Smooth muscle cell (in vitro differentiated cells): ENCODE data around the gene BCAS3. TPM values are rescaled to one million over a fixed set of nuclear protein-coding genes. Genes with fewer than 3 reads are reported as not detected.
A peak's percentile ranks its signal among the peaks of the same experiment; 100 is the strongest.

ENCODE experiments used
- DNase-seq: peaks from one replicate; lab custom pipeline; 2025; ENCODE audit not compliant: unreplicated experiment; lab: John Stamatoyannopoulos, UW
- H2AFZ ChIP-seq: fragments of 200-600 bp; sonication (generic); 2 replicates; pipeline ENCODE4 v1.6.0; 2016; ENCODE audit warnings: antibody characterized with exemption, low read depth, mild to moderate bottlenecking
- H3F3A ChIP-seq: fragments of 200-600 bp; sonication (generic); 2 replicates; pipeline ENCODE4 v1.6.0; 2017; ENCODE audit warnings: antibody characterized with exemption, low read depth
- H3K27ac ChIP-seq: fragments of 200-600 bp; sonication (generic); 2 replicates; pipeline ENCODE4 v1.5.1; 2016; ENCODE audit warnings: low read depth, mild to moderate bottlenecking
- H3K27me3 ChIP-seq: fragments of 200-600 bp; sonication (generic); 2 replicates; pipeline ENCODE4 v1.6.1; 2016; ENCODE audit warnings: low read depth, mild to moderate bottlenecking
- H3K36me3 ChIP-seq: fragments of 200-600 bp; sonication (generic); 2 replicates; pipeline ENCODE4 v1.5.1; 2016; ENCODE audit warnings: low read depth
- H3K4me1 ChIP-seq: fragments of 200-600 bp; sonication (generic); 2 replicates; pipeline ENCODE4 v1.5.1; 2016; ENCODE audit warnings: low read depth
- H3K4me2 ChIP-seq: fragments of 200-600 bp; sonication (generic); 2 replicates; pipeline ENCODE4 v1.6.0; 2016; ENCODE audit warnings: mild to moderate bottlenecking
- H3K4me3 ChIP-seq: fragments of 200-600 bp; sonication (generic); 2 replicates; pipeline ENCODE4 v1.5.1; 2016; ENCODE audit warnings: mild to moderate bottlenecking
- H3K79me2 ChIP-seq: fragments of 200-600 bp; sonication (generic); 2 replicates; pipeline ENCODE4 v1.6.0; 2016; ENCODE audit warnings: low read depth, mild to moderate bottlenecking
- H3K9ac ChIP-seq: fragments of 200-600 bp; sonication (generic); 2 replicates; pipeline ENCODE4 v1.6.0; 2016; ENCODE audit warnings: low read depth
- H3K9me3 ChIP-seq: fragments of 200-600 bp; sonication (generic); replicated peaks from 2 replicates; pipeline ENCODE4 v1.5.1; 2016; ENCODE audit warnings: low read depth
- H4K20me1 ChIP-seq: fragments of 200-600 bp; sonication (generic); 2 replicates; pipeline ENCODE4 v1.6.0; 2016; ENCODE audit warnings: low read depth
- CTCF ChIP-seq: fragments of 200-600 bp; sonication (generic); IDR thresholded peaks from 2 replicates; pipeline ENCODE4 v1.5.1; 2017; ENCODE audit warnings: borderline replicate concordance, mild to moderate bottlenecking, antibody characterized with exemption; ENCODE audit not compliant: insufficient read depth, poor library complexity, severe bottlenecking
- WGBS: methylation state at CpG from one replicate; pipeline ENCODE4 v1.1.7; 2016; ENCODE audit warnings: low lambda C conversion rate; 5-methylcytosine and 5-hydroxymethylcytosine counted together
- polyA plus RNA-seq: library from polyadenylated mRNA; unstranded; fragments of >200 nt; fragmentation: Nextera tagmentation; extraction: Ambion mirVana; gene quantifications from 2 replicates; pipeline ENCODE4 v1.2.1, GENCODE V29; 2016
- total RNA-seq: library from RNA; depleted of rRNA; stranded (reverse); fragments of >200 nt; gene quantifications from 2 replicates; pipeline ENCODE4 v1.2.3, GENCODE V29; 2014

The BCAS3 gene
- total and polyA plus RNA-seq, 2 experiments from 2014 or later: 17.2 to 54.5 TPM

DNA sequence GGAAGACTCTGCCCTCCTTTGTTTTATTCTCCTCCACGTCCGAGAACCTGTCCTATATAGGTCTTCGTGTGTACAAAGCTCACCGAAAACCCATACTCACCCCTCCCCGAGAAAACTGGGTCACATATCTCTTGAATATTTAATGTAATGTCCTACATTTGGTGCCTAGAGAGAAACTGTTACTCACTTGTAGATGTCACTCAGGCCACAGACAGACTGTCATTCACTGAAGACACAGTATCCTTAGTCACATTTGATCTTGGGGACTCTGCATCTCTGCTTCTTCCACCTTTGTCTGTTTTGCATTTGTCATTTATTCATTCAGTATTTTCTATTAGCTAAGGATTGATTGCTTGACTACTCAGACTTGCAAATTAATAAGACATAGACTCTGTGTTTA lies 590.2 kb downstream of the BCAS3 start:
- no peak overlapping the region for H3K4me2 ChIP-seq
- no peaks in the 10 kb centered on the region for H3F3A ChIP-seq
- WGBS: 99% methylated on average over 5 of the region's 5 CpGs
- no peaks in the 10 kb centered on the region for H3K9me3 ChIP-seq
- no peak overlapping the region for H3K9ac ChIP-seq
- no peaks in the 10 kb centered on the region for H3K79me2 ChIP-seq
- no peaks in the 10 kb centered on the region for H3K36me3 ChIP-seq
- no peak overlapping the region for H3K4me3 ChIP-seq
- H3K27ac ChIP-seq: no peak overlapping the region
- H2AFZ ChIP-seq: no peak overlapping the region
- no peaks in the 10 kb centered on the region for H3K27me3 ChIP-seq
- H4K20me1 ChIP-seq: no peaks in the 10 kb centered on the region
- no peaks in the 10 kb centered on the region for H3K4me1 ChIP-seq
- DNase-seq: no peak
- TF ChIP-seq CTCF: no peak

GRCh38 chr17:61275395-61275794 lies 597.7 kb downstream of the BCAS3 start:
- 91% methylated on average over 5 of the region's 5 CpGs for WGBS
- Histone ChIP-seq H3K79me2 (no peaks in the 10 kb centered on the region), H3K4me2 (no peak overlapping the region), H3K27me3 (no peaks in the 10 kb centered on the region), H3K27ac (no peak overlapping the region), H3K36me3 (no peaks in the 10 kb centered on the region), H3K4me1 (peaks cover 9% of the 10 kb centered on the region), H3F3A (peaks cover 7% of the 10 kb centered on the region), H4K20me1 (no peaks in the 10 kb centered on the region), H3K9me3 (no peaks in the 10 kb centered on the region), H3K9ac (no peak overlapping the region), H2AFZ (no peak overlapping the region), H3K4me3 (no peak overlapping the region)
- no peak for TF ChIP-seq CTCF
- DNase-seq: no peak

DNA sequence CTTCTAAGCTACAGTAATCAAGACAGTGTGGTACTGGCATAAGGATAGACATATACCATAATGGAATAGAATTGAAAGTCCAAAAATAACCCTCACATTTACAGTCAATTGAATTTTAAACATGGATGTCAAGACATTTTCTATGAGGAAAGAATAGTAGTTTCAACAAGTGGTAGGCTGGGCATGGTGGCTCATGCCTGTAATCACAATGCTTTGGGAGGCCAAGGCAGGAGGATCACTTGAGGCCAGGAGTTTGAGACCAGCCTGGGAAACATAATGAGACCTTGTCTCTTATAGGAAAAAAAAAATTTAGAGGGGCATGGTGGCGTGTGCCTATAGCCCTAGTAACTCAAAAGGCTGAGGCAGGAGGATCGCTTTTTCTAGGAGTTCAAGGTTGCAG lies 599.2 kb downstream of the BCAS3 start:
- no peaks in the 10 kb centered on the region for H3K9me3 ChIP-seq
- no peaks in the 10 kb centered on the region for H4K20me1 ChIP-seq
- H3K36me3 ChIP-seq: no peaks in the 10 kb centered on the region
- no peaks in the 10 kb centered on the region for H3K79me2 ChIP-seq
- no peak overlapping the region for H2AFZ ChIP-seq
- H3K27ac ChIP-seq: no peak overlapping the region
- no peaks in the 10 kb centered on the region for H3K27me3 ChIP-seq
- peaks cover 10% of the 10 kb centered on the region for H3K4me1 ChIP-seq
- 100% methylated on average over 2 of the region's 2 CpGs for WGBS
- no peak for TF ChIP-seq CTCF
- no peak for DNase-seq
- H3K9ac ChIP-seq: no peak overlapping the region
- H3F3A ChIP-seq: peaks cover 13% of the 10 kb centered on the region
- no peak overlapping the region for H3K4me2 ChIP-seq
- H3K4me3 ChIP-seq: no peak overlapping the region

- Histone ChIP-seq H3K9me3 (no peaks in the 10 kb centered on the region), H3K4me3 (no peak overlapping the region), H3F3A (peaks cover 20% of the 10 kb centered on the region), H3K79me2 (no peaks in the 10 kb centered on the region), H3K36me3 (no peaks in the 10 kb centered on the region), H2AFZ (no peak overlapping the region), H4K20me1 (no peaks in the 10 kb centered on the region), H3K27me3 (no peaks in the 10 kb centered on the region), H3K4me2 (peak overlapping the region; percentile 55), H3K9ac (no peak overlapping the region), H3K27ac (peak overlapping the region; percentile 72), H3K4me1 (peaks cover 10% of the 10 kb centered on the region)
- 88% methylated on average over 1 of the region's 1 CpG for WGBS
- no peak for DNase-seq
- no peak for TF ChIP-seq CTCF
Measured at GRCh38 chr17:61279476-61280145, 602.0 kb downstream of the BCAS3 start.
